Smooth muscle cell (in vitro differentiated cells): Measurements from ENCODE around the gene FBXW4. TPM values are rescaled to one million over a fixed set of nuclear protein-coding genes. Genes with fewer than 3 reads are reported as not detected.

Experiments used
- DNase-seq: peaks from one replicate; lab custom pipeline; 2025; ENCODE audit not compliant: unreplicated experiment; lab: John Stamatoyannopoulos, UW
- H2AFZ ChIP-seq: fragments of 200-600 bp; sonication (generic); 2 replicates; pipeline ENCODE4 v1.6.0; 2016; ENCODE audit warnings: antibody characterized with exemption, low read depth, mild to moderate bottlenecking
- H3F3A ChIP-seq: fragments of 200-600 bp; sonication (generic); 2 replicates; pipeline ENCODE4 v1.6.0; 2017; ENCODE audit warnings: antibody characterized with exemption, low read depth
- H3K27ac ChIP-seq: fragments of 200-600 bp; sonication (generic); 2 replicates; pipeline ENCODE4 v1.5.1; 2016; ENCODE audit warnings: low read depth, mild to moderate bottlenecking
- H3K27me3 ChIP-seq: fragments of 200-600 bp; sonication (generic); 2 replicates; pipeline ENCODE4 v1.6.1; 2016; ENCODE audit warnings: low read depth, mild to moderate bottlenecking
- H3K36me3 ChIP-seq: fragments of 200-600 bp; sonication (generic); 2 replicates; pipeline ENCODE4 v1.5.1; 2016; ENCODE audit warnings: low read depth
- H3K4me1 ChIP-seq: fragments of 200-600 bp; sonication (generic); 2 replicates; pipeline ENCODE4 v1.5.1; 2016; ENCODE audit warnings: low read depth
- H3K4me2 ChIP-seq: fragments of 200-600 bp; sonication (generic); 2 replicates; pipeline ENCODE4 v1.6.0; 2016; ENCODE audit warnings: mild to moderate bottlenecking
- H3K4me3 ChIP-seq: fragments of 200-600 bp; sonication (generic); 2 replicates; pipeline ENCODE4 v1.5.1; 2016; ENCODE audit warnings: mild to moderate bottlenecking
- H3K79me2 ChIP-seq: fragments of 200-600 bp; sonication (generic); 2 replicates; pipeline ENCODE4 v1.6.0; 2016; ENCODE audit warnings: low read depth, mild to moderate bottlenecking
- H3K9ac ChIP-seq: fragments of 200-600 bp; sonication (generic); 2 replicates; pipeline ENCODE4 v1.6.0; 2016; ENCODE audit warnings: low read depth
- H3K9me3 ChIP-seq: fragments of 200-600 bp; sonication (generic); replicated peaks from 2 replicates; pipeline ENCODE4 v1.5.1; 2016; ENCODE audit warnings: low read depth
- H4K20me1 ChIP-seq: fragments of 200-600 bp; sonication (generic); 2 replicates; pipeline ENCODE4 v1.6.0; 2016; ENCODE audit warnings: low read depth
- WGBS: methylation state at CpG from one replicate; pipeline ENCODE4 v1.1.7; 2016; ENCODE audit warnings: low lambda C conversion rate; 5-methylcytosine and 5-hydroxymethylcytosine counted together
- polyA plus RNA-seq: library from polyadenylated mRNA; unstranded; fragments of >200 nt; fragmentation: Nextera tagmentation; extraction: Ambion mirVana; gene quantifications from 2 replicates; pipeline ENCODE4 v1.2.1, GENCODE V29; 2016
- total RNA-seq: library from RNA; depleted of rRNA; stranded (reverse); fragments of >200 nt; gene quantifications from 2 replicates; pipeline ENCODE4 v1.2.3, GENCODE V29; 2014
- TF ChIP-seq, protein P1 (sequence below): fragments of 200-600 bp; sonication (generic); IDR thresholded peaks from 2 replicates; pipeline ENCODE4 v1.5.1; 2017; ENCODE audit warnings: borderline replicate concordance, mild to moderate bottlenecking, antibody characterized with exemption; ENCODE audit not compliant: insufficient read depth, poor library complexity, severe bottlenecking

FBXW4 gene
- total and polyA plus RNA-seq, 2 experiments from 2014 or later = 7.2 to 12.1 TPM

DNA sequence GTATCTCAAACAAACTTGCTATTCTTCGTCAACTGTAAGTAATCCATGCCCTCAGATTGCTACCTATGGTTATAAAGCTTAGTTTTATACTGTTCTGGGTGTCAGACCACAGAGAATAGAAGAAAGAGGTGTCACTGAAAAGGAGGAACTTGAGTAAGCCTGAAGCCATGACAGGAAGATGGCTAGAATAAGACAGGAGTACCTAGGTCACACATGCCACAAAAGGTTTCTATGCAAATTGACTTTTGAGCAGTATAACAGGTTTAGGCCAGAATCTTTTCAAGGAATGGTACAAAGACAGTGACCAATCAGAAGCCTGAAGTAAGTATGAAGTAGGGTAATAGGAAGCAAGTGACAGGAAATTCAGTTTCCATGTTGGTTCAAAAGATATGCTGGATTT, 23.5 kb downstream of the FBXW4 start:
- Histone ChIP-seq H4K20me1 (peaks cover 5% of the 10 kb centered on the region), H3K9me3 (peaks cover 5% of the 10 kb centered on the region), H3K36me3 (peaks cover 15% of the 10 kb centered on the region), H2AFZ (no peak overlapping the region), H3K79me2 (no peaks in the 10 kb centered on the region), H3K27ac (no peak overlapping the region), H3K9ac (no peak overlapping the region), H3K4me3 (no peak overlapping the region), H3F3A (no peaks in the 10 kb centered on the region), H3K27me3 (no peaks in the 10 kb centered on the region), H3K4me2 (no peak overlapping the region), H3K4me1 (peaks cover 13% of the 10 kb centered on the region)
- TF ChIP-seq, protein P1, sequence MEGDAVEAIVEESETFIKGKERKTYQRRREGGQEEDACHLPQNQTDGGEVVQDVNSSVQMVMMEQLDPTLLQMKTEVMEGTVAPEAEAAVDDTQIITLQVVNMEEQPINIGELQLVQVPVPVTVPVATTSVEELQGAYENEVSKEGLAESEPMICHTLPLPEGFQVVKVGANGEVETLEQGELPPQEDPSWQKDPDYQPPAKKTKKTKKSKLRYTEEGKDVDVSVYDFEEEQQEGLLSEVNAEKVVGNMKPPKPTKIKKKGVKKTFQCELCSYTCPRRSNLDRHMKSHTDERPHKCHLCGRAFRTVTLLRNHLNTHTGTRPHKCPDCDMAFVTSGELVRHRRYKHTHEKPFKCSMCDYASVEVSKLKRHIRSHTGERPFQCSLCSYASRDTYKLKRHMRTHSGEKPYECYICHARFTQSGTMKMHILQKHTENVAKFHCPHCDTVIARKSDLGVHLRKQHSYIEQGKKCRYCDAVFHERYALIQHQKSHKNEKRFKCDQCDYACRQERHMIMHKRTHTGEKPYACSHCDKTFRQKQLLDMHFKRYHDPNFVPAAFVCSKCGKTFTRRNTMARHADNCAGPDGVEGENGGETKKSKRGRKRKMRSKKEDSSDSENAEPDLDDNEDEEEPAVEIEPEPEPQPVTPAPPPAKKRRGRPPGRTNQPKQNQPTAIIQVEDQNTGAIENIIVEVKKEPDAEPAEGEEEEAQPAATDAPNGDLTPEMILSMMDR = no peak
- no peak for DNase-seq
- 100% methylated on average over 1 of the region's 1 CpG for whole genome bisulfite sequencing

DNA sequence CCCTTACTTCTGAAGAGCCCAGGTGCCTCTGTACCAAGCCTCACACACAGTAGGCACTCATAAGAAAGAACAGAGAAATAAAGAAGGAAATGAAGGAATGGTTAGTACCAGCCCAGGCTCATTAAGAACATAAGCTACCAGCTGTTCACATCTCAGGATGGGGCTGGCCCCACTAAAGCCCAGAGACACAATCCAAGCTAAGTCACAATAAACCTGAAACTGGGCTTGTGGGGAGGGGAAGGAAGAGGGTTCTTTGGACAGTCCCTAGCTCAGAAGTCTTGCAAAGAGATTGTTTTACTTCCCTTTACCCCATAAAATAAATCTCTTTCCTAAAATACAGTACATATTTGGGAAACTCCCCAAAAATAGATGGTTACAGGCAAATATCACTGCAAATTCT, 24.3 kb downstream of the FBXW4 start:
- Histone ChIP-seq H3K36me3 (peaks cover 11% of the 10 kb centered on the region), H2AFZ (no peak overlapping the region), H3K9me3 (no peaks in the 10 kb centered on the region), H3K9ac (no peak overlapping the region), H3K27ac (no peak overlapping the region), H3K4me1 (peaks cover 13% of the 10 kb centered on the region), H3F3A (no peaks in the 10 kb centered on the region), H4K20me1 (peaks cover 6% of the 10 kb centered on the region), H3K79me2 (no peaks in the 10 kb centered on the region), H3K4me2 (no peak overlapping the region), H3K4me3 (no peak overlapping the region), H3K27me3 (no peaks in the 10 kb centered on the region)
- DNase-seq = no peak
- TF ChIP-seq, protein P1 = no peak

DNA sequence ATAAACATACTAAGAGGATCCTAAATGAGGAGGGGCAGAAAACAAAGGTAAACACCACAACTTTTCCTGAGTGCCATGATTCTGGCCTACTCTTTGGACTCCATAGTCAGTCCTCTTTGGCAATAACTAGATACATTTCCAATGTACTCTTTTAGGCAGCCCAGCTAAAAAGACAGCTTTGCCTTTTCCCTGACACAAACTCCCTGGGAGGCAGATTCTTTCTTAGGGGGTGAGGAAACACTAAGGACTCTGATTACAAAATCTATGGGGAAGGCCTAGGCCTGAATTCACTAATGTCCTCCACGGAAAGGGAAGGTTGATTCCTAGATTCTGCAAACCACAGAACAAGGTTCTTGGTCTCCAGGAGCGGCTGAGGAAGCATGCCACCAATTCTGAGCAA, 25.8 kb downstream of the FBXW4 start:
- TF ChIP-seq, protein P1 = no peak
- H3K9ac ChIP-seq = no peak overlapping the region
- no peak for DNase-seq
- H3K4me1 ChIP-seq = peaks cover 13% of the 10 kb centered on the region
- H3K4me2 ChIP-seq = no peak overlapping the region
- 90% methylated on average over 2 of the region's 2 CpGs for WGBS
- H3K9me3 ChIP-seq = no peaks in the 10 kb centered on the region
- H3K79me2 ChIP-seq = no peaks in the 10 kb centered on the region
- no peak overlapping the region for H3K4me3 ChIP-seq
- peaks cover 15% of the 10 kb centered on the region for H4K20me1 ChIP-seq
- no peaks in the 10 kb centered on the region for H3F3A ChIP-seq
- no peak overlapping the region for H2AFZ ChIP-seq
- H3K27ac ChIP-seq = no peak overlapping the region
- peaks cover 11% of the 10 kb centered on the region for H3K36me3 ChIP-seq
- H3K27me3 ChIP-seq = no peaks in the 10 kb centered on the region

DNA sequence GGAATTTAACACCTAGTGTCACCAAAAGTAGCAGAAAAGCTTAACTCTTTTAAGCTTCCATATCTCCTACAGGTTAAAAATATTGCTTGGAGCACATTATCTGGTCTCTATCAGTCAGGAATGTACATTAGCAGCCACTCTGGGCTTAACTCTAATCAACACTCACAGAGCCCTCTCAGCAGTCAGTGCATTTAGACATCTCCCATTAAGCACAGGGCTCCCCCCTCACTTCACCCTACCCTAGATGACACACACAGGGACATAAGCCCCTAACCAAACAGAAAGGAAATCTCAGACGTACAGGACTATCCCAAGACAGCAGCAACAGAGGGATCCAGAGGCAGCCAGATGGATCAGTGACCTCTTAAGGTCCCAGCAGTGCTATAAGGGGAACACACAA, 26.4 kb downstream of the FBXW4 start:
- no peaks in the 10 kb centered on the region for H3K27me3 ChIP-seq
- H3K9me3 ChIP-seq = no peaks in the 10 kb centered on the region
- no peak overlapping the region for H2AFZ ChIP-seq
- 21% methylated on average over 1 of the region's 1 CpG for WGBS
- H3K79me2 ChIP-seq = no peaks in the 10 kb centered on the region
- no peak for DNase-seq
- no peak overlapping the region for H3K27ac ChIP-seq
- H3K4me3 ChIP-seq = no peak overlapping the region
- peaks cover 13% of the 10 kb centered on the region for H3K4me1 ChIP-seq
- H3K36me3 ChIP-seq = peaks cover 11% of the 10 kb centered on the region
- H4K20me1 ChIP-seq = peaks cover 20% of the 10 kb centered on the region
- H3K4me2 ChIP-seq = no peak overlapping the region
- TF ChIP-seq, protein P1 = no peak
- no peak overlapping the region for H3K9ac ChIP-seq
- H3F3A ChIP-seq = no peaks in the 10 kb centered on the region
